GM12892 (cell line): ENCODE measurements around the gene RCOR1.

Experiments
- DNase-seq: peaks from one replicate; pipeline ENCODE4 v3.0.0; 2011; ENCODE audit not compliant: insufficient read length
- FAIRE-seq: peaks from 2 replicates; lab custom pipeline; 2011; peaks lifted over from hg19 to GRCh38; lab: Jason Lieb, UNC
- POLR2A ChIP-seq: IDR thresholded peaks from 2 replicates; pipeline ENCODE4 v1.6.1; 2011; ENCODE audit warnings: low read depth, low read length, control low read depth
- POLR2AphosphoS5 ChIP-seq: IDR thresholded peaks from 2 replicates; pipeline ENCODE4 v1.6.1; 2011; ENCODE audit warnings: low read depth, low read length, control low read depth
- TAF1 ChIP-seq: IDR thresholded peaks from 2 replicates; pipeline ENCODE4 v1.6.1; 2011; ENCODE audit warnings: low read depth, mild to moderate bottlenecking, control low read depth, low read length, borderline replicate concordance

Gene RCOR1

DNA sequence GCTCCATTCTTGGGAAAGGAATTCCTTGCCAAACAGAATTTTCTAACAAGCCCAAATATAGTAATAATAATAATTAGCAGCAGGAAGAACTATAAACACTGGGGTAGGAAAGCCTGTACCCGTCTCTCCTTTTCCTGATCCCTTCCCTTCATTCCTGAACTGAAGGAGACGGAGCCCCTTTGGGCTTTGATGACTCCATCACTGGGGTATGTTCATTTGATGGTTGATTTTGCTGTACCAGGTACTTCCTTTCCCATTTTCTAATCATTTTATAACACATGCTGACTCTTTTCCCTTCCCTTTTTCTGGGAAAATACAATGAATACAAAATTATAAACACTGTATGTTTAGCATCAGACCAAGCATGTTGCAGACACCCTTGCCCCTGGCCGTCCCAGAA, 3.6 kb upstream of the RCOR1 start:
- FAIRE-seq (no peak), DNase-seq (no peak)
- TF ChIP-seq POLR2AphosphoS5 (no peak), POLR2A (no peak), TAF1 (no peak)

DNA sequence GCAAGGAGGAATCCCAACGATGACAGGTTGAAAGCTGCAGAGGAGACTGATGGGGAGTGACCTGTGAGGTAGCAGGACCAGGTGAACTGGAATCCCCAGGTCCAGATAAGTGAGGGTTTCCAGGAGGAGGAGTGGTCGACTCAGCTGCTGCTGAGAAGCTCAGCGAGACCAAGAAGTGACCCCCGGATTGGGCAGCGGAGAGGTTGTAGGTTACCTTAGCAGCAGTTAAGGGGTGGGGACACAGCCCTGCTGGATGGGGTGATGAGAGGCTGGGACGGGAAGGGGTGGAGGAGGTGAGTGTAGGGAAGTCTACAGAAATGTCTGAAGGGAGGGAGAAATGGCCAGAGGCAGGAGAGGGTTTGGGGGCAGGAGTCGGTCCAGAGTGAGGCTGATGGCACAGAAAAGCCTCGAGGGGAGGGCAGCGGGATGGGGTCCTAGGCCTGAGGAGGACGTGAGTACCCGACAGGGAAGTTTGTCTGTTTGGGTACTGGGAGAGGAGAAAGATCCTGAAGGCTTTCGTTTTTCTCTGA, 2.6 kb upstream of the RCOR1 start:
- no peak for FAIRE-seq
- DNase-seq, result no peak
- TF ChIP-seq POLR2AphosphoS5 (no peak), TAF1 (no peak), POLR2A (no peak)

DNA sequence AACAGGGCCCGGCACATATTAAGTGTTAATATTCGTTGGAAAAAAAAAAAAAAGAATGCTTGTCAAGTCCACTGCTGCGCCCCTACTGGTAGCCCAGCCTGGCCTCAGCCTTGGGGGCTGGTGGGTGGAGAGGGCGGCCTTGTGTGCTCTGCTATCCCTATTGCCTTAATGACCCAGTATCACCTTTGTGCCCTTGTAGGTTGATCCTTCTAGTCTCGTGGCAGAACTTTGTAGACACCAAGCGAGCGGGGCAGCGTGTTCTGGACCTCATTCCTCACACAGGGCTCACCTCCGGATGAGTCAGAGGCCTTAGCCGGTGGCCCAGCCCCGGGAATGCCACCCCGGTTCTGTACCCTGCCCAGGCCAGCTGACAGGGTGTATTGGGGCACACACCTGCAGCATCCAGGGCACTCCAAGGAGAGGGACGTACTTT, 1.8 kb upstream of the RCOR1 start:
- TF ChIP-seq POLR2A (no peak), POLR2AphosphoS5 (no peak)
- no peak for DNase-seq
- FAIRE-seq, result peak; percentile 46

DNA sequence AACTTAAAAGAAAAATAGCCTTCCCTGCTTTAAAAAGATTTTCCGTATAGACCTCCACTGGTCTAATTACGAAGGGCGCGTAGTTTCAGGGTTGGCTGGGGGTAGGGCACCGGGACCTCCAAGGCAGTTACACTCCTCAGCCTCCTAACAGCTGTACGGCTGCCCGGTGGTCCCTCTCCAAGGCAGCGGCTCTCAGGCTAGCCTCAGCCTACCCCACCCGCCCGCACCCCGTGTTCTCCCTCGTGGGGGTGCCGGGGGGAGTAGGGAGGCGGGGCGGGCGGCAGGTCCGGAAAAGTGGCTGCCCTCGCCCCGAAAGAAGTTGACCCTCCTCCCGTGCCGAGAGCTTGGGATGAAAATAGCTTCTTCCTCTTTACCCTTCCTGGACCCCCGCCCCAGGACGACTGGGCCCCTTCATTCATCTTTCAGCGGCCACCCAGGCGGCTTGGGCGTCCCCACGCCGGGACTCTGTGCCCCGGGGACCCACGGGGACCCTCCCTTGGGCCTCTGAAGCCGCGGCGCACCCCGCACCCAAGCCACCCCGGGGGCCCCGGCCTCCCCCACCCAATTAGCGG, 991 bp upstream of the RCOR1 start:
- TF ChIP-seq POLR2AphosphoS5 (no peak), POLR2A (peak; percentile 4; the same call in 1 of the 2 replicates)
- FAIRE-seq (no peak), DNase-seq (no peak)

DNA sequence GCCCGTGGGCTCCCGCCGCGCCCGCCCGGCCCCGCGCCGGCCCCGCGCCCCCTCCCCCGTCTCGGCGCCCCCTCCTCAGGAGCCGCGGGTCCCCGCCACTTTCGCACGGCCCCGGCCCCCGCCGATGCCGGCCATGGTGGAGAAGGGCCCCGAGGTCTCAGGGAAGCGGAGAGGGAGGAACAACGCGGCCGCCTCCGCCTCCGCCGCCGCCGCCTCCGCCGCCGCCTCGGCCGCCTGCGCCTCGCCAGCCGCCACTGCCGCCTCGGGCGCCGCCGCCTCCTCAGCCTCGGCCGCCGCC, 263 bp downstream of the RCOR1 start:
- FAIRE-seq (no peak), DNase-seq (no peak)
- TF ChIP-seq POLR2A (no peak), POLR2AphosphoS5 (no peak), TAF1 (no peak)

DNA sequence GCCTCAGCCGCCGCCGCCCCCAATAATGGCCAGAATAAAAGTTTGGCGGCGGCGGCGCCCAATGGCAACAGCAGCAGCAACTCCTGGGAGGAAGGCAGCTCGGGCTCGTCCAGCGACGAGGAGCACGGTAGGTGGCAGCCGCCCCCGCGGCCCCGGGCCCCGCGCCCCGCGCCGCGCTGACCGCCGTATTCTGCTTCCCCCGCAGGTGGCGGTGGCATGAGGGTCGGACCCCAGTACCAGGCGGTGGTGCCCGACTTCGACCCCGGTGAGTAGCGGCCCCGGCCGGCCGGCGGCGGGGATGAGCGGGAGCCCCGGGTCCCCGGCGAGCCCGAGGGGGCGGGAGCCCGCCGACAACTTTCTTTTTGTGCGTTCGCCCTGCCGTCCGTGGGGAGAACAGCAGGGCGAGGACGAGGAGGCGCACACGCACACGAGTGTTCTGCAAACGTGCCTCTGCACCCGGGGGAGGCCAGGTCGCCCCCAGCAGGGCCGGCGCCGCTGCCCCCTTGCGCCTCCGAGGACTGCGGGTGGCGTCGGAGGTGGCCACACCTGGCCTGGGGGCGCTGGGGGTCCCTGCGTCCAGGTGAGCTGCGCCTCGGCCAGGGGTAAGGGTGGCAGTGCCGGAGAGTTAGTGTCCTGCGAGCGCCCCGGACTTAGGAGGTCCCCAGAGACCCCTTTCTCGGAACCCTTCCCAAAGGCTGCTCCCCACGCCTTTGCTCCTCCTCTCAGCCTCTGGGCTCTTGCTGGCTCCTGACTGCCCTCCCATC, 794 bp downstream of the RCOR1 start:
- TF ChIP-seq POLR2A (no peak), TAF1 (no peak), POLR2AphosphoS5 (no peak)
- FAIRE-seq, result peak; percentile 38
- no peak for DNase-seq

DNA sequence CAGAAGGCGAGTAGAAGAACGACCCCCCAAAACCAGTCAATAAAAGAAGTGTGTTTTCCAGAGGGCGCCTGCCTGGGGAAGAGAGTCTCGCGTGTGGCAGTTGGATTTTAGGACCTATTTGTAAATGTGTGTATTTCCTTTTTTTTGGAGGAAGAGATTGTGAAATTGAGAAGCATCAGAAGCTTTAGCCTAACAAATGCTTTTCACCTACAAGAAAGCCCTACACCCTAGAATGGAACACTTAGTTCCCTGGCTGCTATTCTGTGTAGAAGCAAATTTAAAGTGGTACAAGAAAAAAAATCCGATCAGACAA, 1.3 kb downstream of the RCOR1 start:
- no peak for TF ChIP-seq POLR2A
- no peak for TF ChIP-seq TAF1
- TF ChIP-seq POLR2AphosphoS5, result no peak
- FAIRE-seq (no peak), DNase-seq (no peak)

DNA sequence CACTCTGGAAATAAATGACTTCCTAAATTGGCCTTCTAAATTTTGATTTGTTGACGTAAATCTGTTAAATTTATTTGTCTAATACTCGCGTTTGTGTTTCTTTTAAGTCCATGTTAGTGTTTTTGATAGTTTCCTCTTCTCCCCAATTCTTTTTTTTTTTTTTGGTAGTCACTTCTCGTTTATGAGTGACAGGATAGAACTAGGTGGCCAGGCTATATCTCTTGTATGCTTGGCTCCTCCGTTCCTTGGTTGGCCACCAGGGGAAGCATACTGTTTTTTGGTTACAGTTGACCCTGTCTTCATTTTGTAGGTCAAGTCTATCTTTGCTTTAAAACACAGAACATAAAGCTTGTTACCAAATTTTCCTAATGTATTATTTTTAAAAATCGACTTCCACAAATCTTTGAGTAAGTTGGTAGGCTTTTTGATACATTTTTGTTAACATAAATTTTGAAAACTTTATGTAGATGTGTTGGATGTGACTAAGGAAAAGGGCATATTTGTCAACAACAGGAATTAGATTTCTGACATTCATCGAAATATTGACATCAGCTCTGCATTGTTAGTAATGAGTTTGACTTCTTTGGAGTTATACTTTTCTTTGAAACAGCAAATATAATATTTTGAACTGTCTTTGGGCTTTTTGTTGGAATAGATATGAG, 2.2 kb downstream of the RCOR1 start:
- TF ChIP-seq TAF1 (no peak), POLR2AphosphoS5 (no peak), POLR2A (no peak)
- peak; percentile 62 for FAIRE-seq
- DNase-seq, result peak; percentile 71

DNA sequence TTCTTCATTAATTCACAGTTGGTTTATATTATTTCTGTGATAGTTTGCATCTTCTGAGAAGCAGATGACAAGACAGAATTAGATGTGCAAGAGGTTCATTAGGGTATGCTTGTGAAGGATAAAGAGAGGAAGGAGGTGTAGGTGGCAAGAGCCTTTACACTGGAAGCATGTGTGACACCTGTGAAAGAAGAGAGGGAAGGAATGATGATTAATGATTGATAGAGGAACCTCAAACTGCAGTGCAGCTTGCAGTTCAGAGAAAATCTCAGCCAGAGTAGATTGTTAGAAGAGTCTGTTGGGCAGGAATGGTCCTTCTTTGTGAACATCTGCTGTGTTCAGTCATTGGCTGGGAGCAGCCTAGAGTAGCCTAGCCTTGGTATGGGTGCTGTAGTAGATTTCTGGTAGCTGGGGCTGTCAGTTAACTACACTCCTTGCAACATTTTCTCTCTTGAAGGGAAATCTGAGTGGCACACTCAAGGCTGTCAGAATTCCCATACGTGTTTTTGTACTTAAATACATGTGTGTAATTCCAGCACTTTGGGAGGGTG, 9.0 kb downstream of the RCOR1 start:
- FAIRE-seq (no peak), DNase-seq (no peak)
- TF ChIP-seq TAF1, result no peak
- TF ChIP-seq POLR2A, result no peak
- no peak for TF ChIP-seq POLR2AphosphoS5

DNA sequence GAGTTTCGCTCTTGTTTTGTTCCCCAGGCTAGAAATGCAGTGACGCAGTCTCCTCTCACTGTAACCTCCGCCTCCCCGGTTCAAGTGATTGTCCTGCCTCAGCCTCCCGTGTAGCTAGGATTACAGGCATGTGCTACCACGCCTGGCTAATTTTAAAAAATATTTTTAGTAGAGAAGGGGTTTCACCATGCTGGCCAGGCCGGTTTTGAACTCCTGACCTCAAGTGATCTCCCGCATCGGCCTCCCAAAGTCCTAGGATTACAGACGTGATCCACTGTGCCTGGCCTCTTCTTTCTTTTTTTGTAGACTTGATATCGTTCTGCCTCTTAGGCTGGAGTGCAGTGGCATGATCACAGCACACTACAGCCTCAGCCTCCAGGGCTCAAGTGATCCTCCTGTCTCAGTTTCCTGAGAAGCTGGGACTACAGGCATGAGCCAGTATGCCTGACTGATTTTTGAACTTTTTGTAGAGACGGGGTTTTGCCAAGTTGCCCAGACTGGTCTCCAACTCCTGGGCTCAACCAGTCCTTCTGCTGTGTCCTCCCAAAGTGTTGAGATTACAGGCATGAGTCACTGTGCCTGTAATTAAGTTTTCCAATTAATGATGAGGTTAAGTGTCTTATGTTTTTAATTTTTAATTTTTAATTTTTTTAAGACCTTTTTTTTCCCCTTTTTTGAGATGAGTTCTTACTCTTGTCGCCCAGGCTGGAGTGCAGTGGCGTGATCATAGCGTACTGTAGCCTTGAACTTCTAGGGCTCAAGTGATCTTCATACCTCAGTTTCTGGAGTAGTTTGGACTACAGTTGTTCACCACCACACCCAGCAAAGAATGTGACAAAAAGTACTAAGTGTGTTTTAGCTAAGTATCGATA, 10.2 kb downstream of the RCOR1 start:
- TF ChIP-seq POLR2A (no peak), POLR2AphosphoS5 (no peak), TAF1 (no peak)
- DNase-seq (no peak), FAIRE-seq (no peak)
